NCI-H748 (cell line): ENCODE results near the gene SERTAD2.

Experiments
- DNase-seq: peaks from one replicate; lab custom pipeline; 2025; ENCODE audit not compliant: unreplicated experiment; lab: John Stamatoyannopoulos, UW

The SERTAD2 gene

DNA sequence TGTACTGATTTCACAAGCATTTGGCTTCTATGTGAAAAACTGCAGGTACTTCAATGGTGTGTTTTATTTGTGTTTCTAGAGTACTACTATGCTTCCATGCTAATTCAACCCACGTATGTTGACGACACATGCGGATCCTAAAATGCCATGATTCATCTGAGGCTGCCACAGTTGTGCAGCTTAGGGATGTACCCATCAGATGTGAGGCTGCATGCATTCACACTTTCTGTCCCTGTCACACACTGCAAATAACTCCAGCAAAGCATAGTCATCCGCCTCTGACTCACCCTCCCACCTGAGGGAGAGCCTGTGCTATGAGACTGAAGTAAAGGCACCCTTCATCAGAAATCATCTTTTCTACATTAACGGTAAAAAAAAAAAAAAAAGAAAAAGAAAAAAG, 22.1 kb upstream of the SERTAD2 start:
- no peak for DNase-seq

DNA sequence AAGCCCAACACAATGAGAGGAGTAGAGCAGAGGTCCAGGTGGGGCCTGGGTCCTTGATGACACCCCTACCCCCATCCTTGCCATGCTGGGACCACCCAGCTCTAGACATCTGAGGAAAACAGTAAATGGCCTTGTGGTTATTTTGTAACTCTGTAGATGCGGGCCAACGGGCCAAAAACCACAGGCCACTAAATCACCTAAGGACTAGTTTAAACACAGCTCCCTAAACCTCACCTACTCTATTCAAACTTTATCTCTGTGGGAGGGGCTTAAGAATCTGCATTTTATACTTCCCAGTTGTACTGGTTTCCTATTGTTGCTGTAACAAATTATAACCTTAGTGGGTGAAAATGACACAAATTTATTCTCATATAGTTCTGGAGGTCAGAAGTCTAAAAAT, 19.0 kb upstream of the SERTAD2 start:
- no peak for DNase-seq

DNA sequence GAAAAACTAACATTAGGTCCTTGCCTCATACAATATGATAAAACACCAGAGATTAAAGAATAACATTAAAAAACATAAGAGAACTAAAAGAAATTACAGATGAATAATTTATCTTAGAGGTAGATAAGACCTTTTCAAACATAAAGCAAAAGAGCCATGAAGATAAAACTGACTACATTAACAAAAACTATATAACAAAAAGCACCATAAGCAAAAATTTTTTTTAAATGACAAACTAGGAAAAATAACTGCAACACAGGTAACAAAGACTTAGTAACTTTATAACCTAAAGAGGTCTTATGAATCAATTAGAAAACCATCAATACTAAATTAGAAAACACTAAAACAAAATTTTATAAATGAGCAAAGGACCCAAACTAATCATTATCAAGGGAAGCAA, 16.3 kb upstream of the SERTAD2 start:
- no peak for DNase-seq

DNA sequence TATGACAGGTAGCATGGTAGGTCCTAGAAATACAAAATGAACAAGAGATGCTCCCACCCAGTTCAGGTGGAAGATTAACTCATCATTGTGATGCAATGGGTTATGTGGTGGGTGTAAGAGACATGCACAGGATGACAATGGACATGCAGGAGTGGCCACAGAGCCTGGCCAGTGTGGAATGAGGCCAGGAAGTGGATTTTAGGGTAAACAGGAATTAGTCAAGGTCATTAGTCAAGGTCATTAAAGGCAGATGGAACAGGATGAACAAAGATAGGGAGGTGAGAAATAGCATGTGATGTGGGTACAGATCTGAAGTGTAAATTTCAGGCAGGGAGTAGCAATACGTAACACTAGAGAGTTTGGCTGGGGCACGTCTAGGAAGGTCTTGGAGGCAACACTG, 15.6 kb upstream of the SERTAD2 start:
- no peak for DNase-seq

DNA sequence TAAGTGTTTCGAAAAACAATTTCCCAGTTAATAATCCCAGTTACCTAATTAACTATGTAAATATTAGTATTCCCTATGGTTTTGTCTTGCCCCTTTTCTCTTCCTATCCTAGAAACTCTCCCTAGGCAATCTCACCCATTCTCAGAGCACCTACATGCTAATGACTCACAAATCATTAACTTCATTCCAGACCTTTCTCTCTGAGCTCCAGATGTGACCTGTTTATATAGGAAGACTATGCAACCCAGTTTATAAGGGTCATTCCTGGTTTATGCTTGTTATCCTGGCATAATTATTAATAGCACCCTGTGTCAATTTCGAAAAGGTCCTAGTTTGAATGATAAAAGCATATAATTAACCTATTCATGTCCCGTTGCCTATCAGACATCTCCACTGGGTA, 14.8 kb upstream of the SERTAD2 start:
- DNase-seq = no peak

DNA sequence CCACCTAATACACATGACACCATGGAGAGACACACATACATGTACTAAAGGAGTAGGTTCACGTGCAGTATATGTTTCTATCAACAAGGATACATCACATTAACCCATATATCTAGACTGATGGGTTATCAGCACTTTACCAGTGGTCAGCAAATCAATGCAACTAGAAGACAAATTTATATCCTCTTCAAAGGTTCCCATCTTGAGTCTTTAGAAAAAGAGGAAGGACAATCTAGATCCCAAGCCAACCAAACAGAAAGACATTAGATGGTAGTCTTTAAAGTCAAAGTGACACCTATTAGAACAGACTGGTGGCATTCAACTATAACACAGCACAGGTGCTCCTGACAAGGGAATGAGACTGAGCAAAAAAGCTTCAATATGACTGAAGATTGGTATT, 13.8 kb upstream of the SERTAD2 start:
- DNase-seq = no peak

DNA sequence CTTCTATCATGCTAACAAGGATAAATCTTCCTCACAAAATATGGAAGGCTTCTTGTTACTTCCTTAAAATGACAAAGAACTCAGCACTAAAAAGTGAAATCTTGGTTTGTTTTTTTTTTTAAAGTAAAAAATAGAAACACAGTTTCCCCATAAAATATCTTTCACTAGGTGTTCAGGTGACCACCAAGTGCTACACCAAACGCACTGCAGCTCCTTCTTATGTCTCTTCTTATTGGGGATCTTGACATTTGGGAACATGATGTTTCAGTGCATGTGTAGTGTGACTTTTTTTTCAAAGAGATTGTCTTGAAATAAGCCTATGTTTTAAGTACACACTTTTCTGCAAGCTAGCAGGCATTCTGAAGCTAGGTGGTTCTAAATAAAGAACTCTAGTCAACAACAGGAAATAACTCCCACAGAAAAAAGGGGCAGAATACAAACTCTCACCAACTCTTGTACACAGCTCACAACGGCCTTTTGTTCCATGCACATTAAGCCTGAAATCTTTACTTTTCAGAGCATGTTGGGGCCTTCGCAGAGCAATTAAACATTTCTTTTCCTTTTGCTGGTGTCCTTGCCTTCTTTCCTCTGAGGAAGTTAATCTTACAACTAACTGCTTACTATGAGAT, 13.2 kb upstream of the SERTAD2 start:
- DNase-seq = no peak

DNA sequence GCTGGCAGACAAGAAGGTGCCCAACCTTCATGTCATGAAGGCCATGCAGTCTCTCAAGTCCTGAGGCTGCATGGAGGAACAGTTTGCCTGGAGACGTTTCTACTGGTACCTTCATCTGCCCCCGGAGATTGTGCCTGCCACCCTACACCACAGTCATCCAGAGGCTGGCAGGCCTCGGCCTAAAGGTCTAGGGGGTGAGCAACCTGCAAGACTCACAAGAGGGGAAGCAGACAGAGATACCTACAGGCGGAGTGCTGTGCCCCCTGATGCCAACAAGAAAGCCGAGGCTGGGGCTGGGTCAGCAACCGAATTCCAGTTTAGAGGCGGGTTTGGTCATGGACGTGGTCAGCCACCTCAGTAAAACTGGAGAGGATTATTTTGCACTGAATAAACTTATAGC, 12.0 kb upstream of the SERTAD2 start:
- DNase-seq = no peak

DNA sequence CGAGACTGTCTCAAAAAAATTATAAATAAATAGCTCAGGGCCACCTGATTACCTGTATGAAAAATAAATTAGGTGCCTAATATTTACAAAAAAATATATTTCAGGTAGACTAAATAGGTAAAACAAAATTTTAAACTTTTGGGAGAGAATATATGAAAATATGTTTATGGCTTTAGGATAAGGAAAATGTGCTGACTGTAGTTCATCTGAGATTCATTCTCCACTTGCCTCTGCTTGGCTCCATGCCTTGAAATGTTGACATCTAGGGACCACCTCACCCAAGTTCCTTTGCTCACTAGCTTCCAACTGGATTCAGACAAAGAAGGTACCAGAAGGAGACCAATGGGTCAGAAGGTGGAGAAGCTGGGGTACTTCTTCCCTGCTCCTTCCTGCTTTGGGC, 9.7 kb upstream of the SERTAD2 start:
- DNase-seq = no peak

DNA sequence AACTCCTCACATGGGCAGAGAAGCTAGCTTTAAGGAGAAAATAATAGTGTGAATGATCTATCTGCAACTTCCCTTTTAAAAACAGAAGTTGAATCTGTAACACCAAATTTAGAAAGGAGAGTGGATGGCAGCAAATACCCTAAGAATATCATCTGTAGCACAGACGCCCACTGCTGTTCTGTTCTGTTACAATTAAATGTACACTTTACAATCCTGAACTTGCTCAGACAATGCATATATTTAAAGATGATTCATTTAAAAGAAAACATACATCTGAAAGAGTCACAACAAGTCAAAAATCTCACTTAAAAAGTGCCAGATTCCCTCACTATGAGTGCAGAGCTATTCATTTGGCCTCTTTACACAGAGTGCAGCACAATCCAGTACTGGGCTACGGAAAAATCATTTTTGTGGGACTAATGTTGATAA, 8.0 kb upstream of the SERTAD2 start:
- no peak for DNase-seq

DNA sequence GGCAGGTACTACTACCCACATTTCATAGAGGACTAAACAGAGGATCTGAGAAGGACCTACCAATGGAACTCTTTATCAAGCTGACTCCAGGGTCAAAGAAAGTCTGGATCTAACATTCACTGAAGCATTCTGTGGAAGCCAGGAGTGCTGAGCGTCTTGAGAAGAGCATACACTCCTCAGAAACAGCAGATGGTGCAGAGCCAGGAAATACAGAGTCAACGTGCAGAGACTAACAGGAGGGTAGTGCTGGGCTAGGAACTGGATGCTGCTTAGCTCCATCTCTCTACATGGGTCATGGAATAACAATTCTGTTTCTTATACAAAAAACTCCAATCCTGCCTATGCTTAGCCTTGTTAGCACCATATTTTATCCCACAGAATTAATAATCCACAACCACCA, 5.5 kb upstream of the SERTAD2 start:
- DNase-seq = no peak

DNA sequence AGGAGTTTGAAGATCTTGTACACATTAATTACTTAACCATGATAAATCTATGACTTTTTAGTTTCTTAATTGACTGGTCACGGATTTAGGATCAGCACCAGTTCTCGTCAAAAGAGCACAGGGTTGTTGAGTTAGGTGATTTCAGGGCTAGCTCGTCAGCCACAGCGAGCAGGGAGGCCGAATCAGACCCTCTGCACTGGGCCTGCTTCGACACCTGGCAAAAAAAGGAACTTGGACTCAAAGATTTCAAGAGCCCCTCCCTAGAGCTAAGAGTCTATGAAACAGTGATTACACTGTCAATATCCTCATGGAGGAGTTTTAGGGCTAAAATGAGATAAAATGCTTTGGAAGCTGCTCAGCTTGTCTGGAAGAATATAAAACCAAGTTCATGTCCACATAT, 4.6 kb upstream of the SERTAD2 start:
- DNase-seq = no peak

DNA sequence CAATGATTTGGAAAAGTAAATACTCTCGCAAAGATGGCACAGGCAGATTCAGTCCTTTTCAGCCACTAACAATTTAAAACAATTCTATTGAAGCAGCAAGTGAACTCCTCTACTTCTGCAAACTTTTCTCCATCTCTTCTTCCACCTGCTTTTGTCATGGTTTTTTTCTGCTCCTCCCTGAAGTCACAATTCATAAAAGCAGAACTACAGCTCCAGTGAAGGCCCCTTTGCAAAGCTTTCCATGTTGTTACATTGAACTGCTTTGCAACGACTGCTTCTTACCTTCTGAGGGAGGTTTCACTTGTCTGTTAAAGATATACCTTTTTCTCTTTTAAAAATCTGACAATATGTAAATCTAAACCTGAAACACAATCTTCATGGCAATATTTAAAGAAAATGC, 3.7 kb upstream of the SERTAD2 start:
- DNase-seq = no peak

DNA sequence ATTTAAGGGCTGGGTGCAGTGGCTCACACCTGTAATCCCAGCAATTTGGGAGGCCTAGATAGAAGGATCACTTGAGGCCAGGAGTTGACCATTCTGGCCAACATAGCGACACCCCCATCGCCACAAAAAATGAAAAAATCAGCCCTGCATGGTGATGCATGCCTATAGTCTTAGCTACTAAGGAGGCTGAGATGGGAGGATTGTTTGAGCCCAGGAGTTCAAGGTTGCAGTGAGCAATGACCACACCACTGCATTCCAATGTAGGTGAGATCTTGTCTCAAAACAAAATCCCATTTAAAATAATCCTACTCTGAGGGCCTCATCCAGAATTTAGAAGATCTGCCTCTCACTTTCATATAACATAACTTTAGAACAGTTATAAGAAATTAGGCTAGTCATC, 2.7 kb upstream of the SERTAD2 start:
- DNase-seq = no peak

DNA sequence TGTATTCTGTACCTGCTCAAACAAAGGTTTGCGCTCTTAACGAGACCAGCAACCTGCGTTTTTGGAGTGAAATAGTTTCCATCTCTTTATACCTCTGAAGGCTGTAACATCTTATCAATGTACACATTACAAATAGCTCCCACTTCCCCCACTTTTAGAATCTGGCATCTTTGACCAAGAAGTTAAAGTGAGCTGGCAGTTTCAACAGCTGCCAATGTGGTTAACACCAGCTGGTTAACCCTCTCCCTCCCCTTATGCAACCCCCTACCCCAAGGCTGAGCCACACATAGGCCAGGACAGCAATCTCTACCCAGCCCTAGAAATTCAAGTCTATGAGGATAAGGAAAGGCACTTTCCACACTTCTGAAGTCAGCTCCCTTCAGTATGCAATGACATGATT, 2.2 kb upstream of the SERTAD2 start:
- DNase-seq = no peak

DNA sequence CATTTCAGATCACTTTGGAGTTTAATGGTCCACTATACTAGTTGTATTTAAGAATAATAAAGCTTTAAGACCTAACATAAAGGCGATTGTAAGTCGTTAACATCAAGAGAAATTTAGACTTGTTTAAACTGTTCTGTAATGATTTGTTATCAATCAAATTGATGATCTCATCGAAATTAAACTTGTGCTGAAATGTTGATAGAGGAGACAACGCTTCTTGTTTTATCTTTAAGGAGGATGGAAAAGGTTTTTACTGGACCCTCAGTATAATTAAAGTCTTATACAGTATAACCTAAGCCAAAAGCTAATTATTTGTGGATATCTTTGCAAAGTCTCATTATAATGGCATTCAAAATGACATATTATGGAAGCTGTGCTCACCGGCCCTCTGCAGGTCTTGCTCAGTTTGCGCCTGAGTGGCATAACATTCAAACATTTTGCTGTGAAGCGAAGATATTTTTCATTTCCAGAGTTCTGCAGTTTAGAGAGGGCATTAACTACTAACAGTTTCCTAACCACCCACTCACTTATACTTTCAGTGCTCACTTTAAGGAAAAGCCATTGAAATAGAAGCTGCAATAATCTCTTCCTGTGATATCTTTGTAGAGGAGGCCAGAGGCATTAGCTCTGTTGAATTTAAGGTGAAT, 1.4 kb upstream of the SERTAD2 start:
- DNase-seq = peak; percentile 27

DNA sequence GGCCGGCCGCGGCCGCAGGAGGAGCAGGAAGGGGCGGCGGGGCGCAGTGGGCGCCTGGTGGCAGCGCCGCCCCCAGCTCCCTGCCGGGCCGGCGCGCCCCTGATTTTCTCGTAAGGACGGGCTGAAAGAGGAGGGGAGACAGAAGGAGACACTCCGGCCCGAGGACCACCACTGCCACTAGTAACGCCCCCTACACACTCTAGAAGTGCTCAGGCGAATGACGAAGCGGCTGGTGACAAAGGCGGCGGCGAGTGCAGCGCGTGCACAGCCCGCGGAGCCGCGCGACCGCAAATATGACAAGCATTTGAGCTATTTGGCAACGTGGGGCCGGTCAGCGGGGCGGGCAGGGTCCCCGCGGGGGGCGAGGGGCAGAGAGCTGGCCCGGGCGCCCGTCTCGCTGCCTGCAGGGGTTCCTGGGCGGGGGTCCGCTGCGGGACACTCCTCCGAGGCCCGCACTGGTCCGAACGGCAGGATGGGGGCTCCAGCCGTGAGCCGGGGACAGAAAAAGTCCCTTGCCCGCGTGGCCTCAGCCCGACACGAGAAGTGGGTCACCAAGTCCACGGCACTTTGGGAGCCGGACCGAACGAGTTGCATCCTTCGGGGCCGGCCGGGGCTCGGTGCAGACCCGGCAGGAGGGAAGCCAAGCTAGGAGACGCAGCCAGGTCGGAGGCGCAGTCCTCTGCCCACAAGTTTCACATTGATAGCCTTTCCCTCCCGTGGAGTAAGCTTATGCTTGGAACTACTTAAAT, 524 bp upstream of the SERTAD2 start:
- peak; percentile 81 for DNase-seq

DNA sequence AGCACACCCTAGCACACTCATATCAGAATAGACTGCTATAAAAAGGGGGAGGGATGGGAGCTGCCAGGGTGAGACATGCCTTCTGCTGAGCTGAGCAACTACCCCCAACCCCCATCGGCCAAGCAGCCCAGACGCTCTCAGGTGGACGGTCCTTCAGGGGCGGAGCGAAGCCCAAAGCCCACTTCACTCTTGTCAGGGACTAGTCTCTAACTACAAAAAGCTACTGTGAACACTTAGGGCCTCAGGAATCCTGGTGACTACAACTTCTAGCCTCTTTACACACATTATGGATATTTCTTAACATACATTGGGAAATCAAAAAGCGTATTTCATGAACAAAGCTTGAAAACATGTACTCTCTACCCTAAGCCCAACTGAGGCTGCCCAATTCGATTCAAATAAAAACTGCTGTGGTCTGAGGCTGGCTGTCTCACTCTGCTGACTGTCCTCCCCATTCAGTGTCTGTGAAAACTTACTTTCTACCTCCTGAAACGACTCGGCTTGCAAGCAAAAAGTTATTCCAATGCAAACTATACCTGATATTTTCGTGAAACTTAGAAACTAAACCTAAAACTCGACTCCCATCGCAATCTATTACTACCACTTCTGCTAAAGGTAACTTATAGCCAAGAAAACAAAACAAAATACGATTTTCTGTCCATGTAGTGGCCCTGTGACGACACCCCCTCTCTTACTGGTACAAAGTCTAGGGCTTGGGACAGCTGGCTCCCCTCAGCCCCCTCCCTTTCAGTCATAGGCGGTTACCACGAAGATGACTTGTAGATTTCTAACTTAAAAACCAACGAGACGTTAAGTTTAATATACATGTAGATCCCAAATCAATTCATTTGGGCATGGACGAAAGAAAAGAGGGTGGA, 1.2 kb downstream of the SERTAD2 start:
- peak; percentile 55 for DNase-seq

DNA sequence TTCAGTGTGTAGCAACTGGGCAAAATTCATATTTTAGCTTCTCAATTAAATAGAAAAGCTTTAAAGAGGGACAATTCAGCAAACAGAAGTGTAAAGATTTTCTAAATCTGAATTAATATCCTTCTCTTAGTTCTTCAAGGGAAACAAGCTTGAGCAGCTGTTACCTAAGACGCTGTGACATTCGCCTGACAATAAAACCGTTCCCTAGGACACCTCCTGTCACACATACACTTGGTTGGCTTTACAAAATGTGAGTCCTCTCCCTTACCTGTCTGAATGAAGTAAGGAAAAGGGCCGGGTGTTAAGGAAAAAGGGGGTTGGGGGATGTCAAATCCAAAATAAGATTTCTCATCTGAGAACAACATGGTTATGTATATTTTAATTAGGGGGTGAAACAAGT, 2.1 kb downstream of the SERTAD2 start:
- DNase-seq = no peak

DNA sequence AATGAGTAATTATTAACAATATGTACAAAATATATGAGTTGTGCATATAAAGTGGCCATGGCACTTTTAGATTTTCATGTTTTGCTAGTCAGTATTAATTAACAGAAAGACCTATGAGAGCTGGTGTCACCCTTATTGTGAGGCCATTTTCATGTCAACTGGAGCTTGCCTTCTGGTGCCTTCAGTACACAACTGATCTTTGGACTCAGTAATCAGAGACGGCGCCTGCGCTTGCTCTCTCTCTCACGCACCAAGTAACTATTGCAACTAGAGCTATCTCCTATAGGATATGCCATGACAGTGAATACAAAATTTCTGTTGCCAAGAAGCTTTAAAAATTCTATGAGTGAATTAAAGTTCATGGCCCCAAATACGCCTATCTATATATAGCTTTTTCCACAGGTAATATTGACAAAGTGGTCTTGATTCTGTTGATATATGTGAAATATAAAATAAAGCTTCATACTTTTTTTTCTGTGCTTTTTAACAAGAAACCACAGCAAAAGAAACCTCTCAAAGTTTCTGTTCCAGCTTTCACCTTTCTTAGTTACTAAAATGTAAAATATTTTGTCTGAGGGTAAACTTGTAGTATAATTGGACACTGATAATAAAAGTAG, 2.9 kb downstream of the SERTAD2 start:
- no peak for DNase-seq

DNA sequence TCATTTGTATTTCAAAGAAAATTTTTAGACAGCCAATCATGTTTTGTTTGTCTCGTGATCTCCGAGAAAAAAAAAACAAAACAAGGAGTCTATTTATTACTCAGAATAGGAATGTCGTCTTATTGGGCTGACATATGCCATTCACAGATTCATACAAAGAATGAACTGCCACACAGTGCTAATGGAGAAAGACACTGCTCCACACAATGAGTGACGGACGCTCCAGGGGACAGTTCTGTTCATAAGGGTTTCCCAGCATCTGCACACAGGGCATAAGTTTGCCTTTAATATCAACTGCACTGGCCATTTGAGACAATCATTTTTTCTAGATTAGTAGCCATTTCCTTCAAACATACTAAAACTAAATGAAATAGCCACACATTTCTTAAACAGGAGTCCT, 3.4 kb downstream of the SERTAD2 start:
- DNase-seq = no peak
